Stimulated activated CD8-positive, alpha-beta memory T cell treated with anti-CD3 and anti-CD28 coated beads, Interleukin-12 subunit alpha, Interleukin-12 subunit beta, amount 100 ng/mL, for 24 hours (primary cell): ENCODE results near the gene HOXC12.

Experiments
- DNase-seq: peaks from one replicate; pipeline ENCODE4 v3.0.0-alpha.2; 2020; ENCODE audit errors: extremely low read depth

Gene HOXC12

GRCh38 chr12:53972152-53972702 lies 17.5 kb downstream of the HOXC12 start:
- DNase-seq: no peak

- DNase-seq: no peak
Measured at GRCh38 chr12:53972722-53973235, 18.1 kb downstream of the HOXC12 start, which contains the start of gene HOXC11. Gene HOXC11, plus strand, starts transcription at chr12:53973126. Its CDS starts 116 bp downstream, at chr12:53973242.

GRCh38 chr12:53973236-53974042 lies 18.7 kb downstream of the HOXC12 start:
- no peak for DNase-seq

GRCh38 chr12:53974084-53975063 lies 19.7 kb downstream of the HOXC12 start, which contains the start of gene HOTAIR:
Gene HOTAIR, minus strand, starts transcription at chr12:53974954.
- no peak for DNase-seq

GRCh38 chr12:53975064-53975471 lies 20.4 kb downstream of the HOXC12 start:
- DNase-seq: no peak

GRCh38 chr12:53975479-53976152 lies 20.9 kb downstream of the HOXC12 start:
- no peak for DNase-seq

GRCh38 chr12:53976172-53976822 lies 21.6 kb downstream of the HOXC12 start:
- DNase-seq: no peak

GRCh38 chr12:53976823-53977595 lies 22.3 kb downstream of the HOXC12 start:
- no peak for DNase-seq

GRCh38 chr12:53977596-53978445 lies 23.1 kb downstream of the HOXC12 start:
- no peak for DNase-seq

- DNase-seq: no peak
Measured at GRCh38 chr12:53978477-53979356, 24.0 kb downstream of the HOXC12 start.

- no peak for DNase-seq
Measured at GRCh38 chr12:53980104-53980801, 25.6 kb downstream of the HOXC12 start.

- DNase-seq: no peak
Measured at GRCh38 chr12:53980802-53981496, 26.2 kb downstream of the HOXC12 start.

- DNase-seq: no peak
Measured at GRCh38 chr12:53981634-53982565, 27.2 kb downstream of the HOXC12 start.

GRCh38 chr12:53982648-53983567 lies 28.2 kb downstream of the HOXC12 start:
- DNase-seq: no peak

GRCh38 chr12:53983568-53983949 lies 28.9 kb downstream of the HOXC12 start:
- no peak for DNase-seq
